Naive thymus-derived CD4-positive, alpha-beta T cell (primary cell): ENCODE measurements around the gene NAALADL2. TPM values are rescaled to one million over a fixed set of nuclear protein-coding genes. Genes with fewer than 3 reads are reported as not detected.

ENCODE experiments used
- ATAC-seq: fragments of 150-1000 bp; cut with Tn5 transposase; 2 replicates; pipeline ENCODE4 v1.10.0; 2021; ENCODE audit warnings: mild to moderate bottlenecking, moderate library complexity
- CTCF ChIA-PET: fragments of 350-600 bp; sonication (Branson Sonifier 250); formaldehyde crosslinking; loops from one replicate; lab custom pipeline; 2021; ENCODE audit warnings: antibody characterized with exemption; lab: Charles Lee
- POLR2A ChIA-PET: fragments of 350-600 bp; sonication (Branson Sonifier 250); formaldehyde crosslinking; loops from one replicate; lab custom pipeline; 2021; ENCODE audit warnings: antibody characterized with exemption, inconsistent platforms; lab: Charles Lee
- DNase-seq, 9 donors: peaks; one replicate each; pipeline versions ENCODE4 v3.0.0 to v3.0.0-alpha.2; 2020 to 2022; ENCODE audit warnings: mixed read lengths in 1 of 9
- H3K27ac ChIP-seq: one replicate; pipeline ENCODE4 v1.7.0; 2013; ENCODE audit warnings: mild to moderate bottlenecking, low read depth, low read length, moderate library complexity
- H3K27me3 ChIP-seq, 2 donors: one replicate each; pipeline ENCODE4 v1.7.0; 2013; ENCODE audit warnings: low read length in 2 of 2, mild to moderate bottlenecking in 2 of 2, moderate library complexity in 2 of 2; ENCODE audit not compliant: control insufficient read depth in 2 of 2, insufficient read depth in 2 of 2
- H3K36me3 ChIP-seq, 3 experiments: 1 replicate in 2 of 3; 2 replicates in 1 of 3; pipeline ENCODE4 v1.7.0; 2013; ENCODE audit warnings: low read length in 3 of 3, mild to moderate bottlenecking in 3 of 3, moderate library complexity in 1 of 3; ENCODE audit not compliant: insufficient read depth in 3 of 3, control insufficient read depth in 2 of 3
- H3K4me1 ChIP-seq, 2 donors: one replicate each; pipeline ENCODE4 v1.7.0; 2013; ENCODE audit warnings: low read length in 2 of 2, mild to moderate bottlenecking in 2 of 2, moderate library complexity in 1 of 2; ENCODE audit not compliant: control insufficient read depth in 2 of 2, insufficient read depth in 2 of 2
- H3K4me3 ChIP-seq: 2 replicates; pipeline ENCODE4 v1.7.0; 2013; ENCODE audit warnings: mild to moderate bottlenecking, low read length
- H3K9me3 ChIP-seq, 3 experiments: 1 replicate in 2 of 3; 2 replicates in 1 of 3; pipeline ENCODE4 v1.7.0; 2013; ENCODE audit warnings: low read length in 3 of 3; ENCODE audit not compliant: control insufficient read depth in 2 of 3
- H3K27ac Mint-ChIP-seq, 9 donors: one replicate each; pipeline ENCODE4 v1.8.0; 2020 to 2022; ENCODE audit warnings: mixed read lengths in 9 of 9, mild to moderate bottlenecking in 8 of 9, moderate library complexity in 5 of 9, inconsistent platforms in 2 of 9
- H3K27me3 Mint-ChIP-seq, 5 donors: one replicate each; pipeline ENCODE4 v1.8.0; 2021 to 2022; ENCODE audit warnings: mixed read lengths in 5 of 5, mild to moderate bottlenecking in 1 of 5
- H3K36me3 Mint-ChIP-seq, 5 donors: one replicate each; pipeline ENCODE4 v1.8.0; 2020 to 2022; ENCODE audit warnings: mixed read lengths in 5 of 5, mild to moderate bottlenecking in 3 of 5, inconsistent platforms in 1 of 5
- H3K4me1 Mint-ChIP-seq, 7 donors: one replicate each; pipeline ENCODE4 v1.8.0; 2020 to 2022; ENCODE audit warnings: mixed read lengths in 7 of 7, mild to moderate bottlenecking in 3 of 7, inconsistent platforms in 1 of 7
- H3K4me3 Mint-ChIP-seq, 10 donors: one replicate each; pipeline ENCODE4 v1.8.0; 2020 to 2022; ENCODE audit warnings: mild to moderate bottlenecking in 10 of 10, mixed read lengths in 10 of 10, moderate library complexity in 6 of 10, inconsistent platforms in 2 of 10
- H3K9me3 Mint-ChIP-seq, 11 donors: one replicate each; pipeline ENCODE4 v1.8.0; 2020 to 2022; ENCODE audit warnings: mixed read lengths in 11 of 11, mild to moderate bottlenecking in 4 of 11, inconsistent platforms in 1 of 11, moderate library complexity in 1 of 11
- intact Hi-C, 2 donors: fragments of 100-400 bp; cut with micrococcal nuclease; formaldehyde crosslinking; loops; one replicate each; pipeline ENCODE4 v1.15.1; 2023
- polyA plus RNA-seq, 2 donors: library from polyadenylated mRNA; unstranded; fragments of 300-500 nt; fragmentation: Illumina TruSeq; gene quantifications; one replicate each; pipeline ENCODE4 v1.2.3, GENCODE V29; 2021
- total RNA-seq, 6 experiments: library from RNA in 5 of 6; stranded (reverse) in 5 of 6; gene quantifications; 1 replicate in 5 of 6; 2 replicates in 1 of 6; pipeline ENCODE4 v1.2.3 and lab custom pipeline; 2021 to 2026

The NAALADL2 gene
- total and polyA plus RNA-seq, 7 experiments from 2014 or later = 0.76 to 1.4 TPM; not detected in 5

DNA sequence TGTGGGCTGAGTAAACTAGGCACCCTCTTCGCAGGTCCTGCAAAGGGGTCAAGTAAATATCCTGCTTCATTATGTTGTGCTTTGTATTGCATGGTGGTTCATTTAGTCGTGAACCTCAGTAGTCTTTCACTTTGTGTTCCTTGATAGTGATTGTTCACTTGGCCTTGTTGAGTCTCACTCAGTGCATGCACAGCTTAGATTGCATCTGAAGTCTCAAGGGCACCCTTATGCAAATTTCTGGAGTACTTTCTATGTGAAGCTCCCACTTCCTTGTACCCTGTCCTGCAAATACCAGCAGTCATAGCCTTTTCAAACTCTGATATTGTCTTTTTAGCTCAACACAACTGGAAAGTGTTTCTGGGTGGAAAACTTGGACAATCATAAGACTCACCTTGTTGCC is 519.2 kb downstream of the NAALADL2 start:
- no peak overlapping the region for H3K4me3 Mint-ChIP-seq
- intact Hi-C loops = no loop called here
- CTCF ChIA-PET = no interaction called here

GRCh38 chr3:175381685-175382084 is 522.6 kb downstream of the NAALADL2 start:
- H3K9me3 Mint-ChIP-seq = peaks cover 0 to 2% (median 0%) of the 10 kb centered on the region in 11 donors
- POLR2A ChIA-PET = no interaction called here
- Histone ChIP-seq H3K9me3 (no peaks in the 10 kb centered on the region), H3K4me3 (no peak overlapping the region), H3K27ac (no peak overlapping the region), H3K4me1 (no peaks in the 10 kb centered on the region), H3K36me3 (no peaks in the 10 kb centered on the region), H3K27me3 (no peaks in the 10 kb centered on the region)
- DNase-seq (no peak), ATAC-seq (no peak)
- no peak overlapping the region for H3K27ac Mint-ChIP-seq
- H3K4me3 Mint-ChIP-seq = no peak overlapping the region
- H3K27me3 Mint-ChIP-seq = no peaks in the 10 kb centered on the region
- CTCF ChIA-PET = no interaction called here
- intact Hi-C loops = no loop called here
- H3K36me3 Mint-ChIP-seq = no peaks in the 10 kb centered on the region
- H3K4me1 Mint-ChIP-seq = no peaks in the 10 kb centered on the region

More for the DNA sequence above, 519.2 kb downstream of the NAALADL2 start:
- ATAC-seq (no peak), DNase-seq (no peak)
- Histone ChIP-seq H3K27ac (no peak overlapping the region), H3K27me3 (no peaks in the 10 kb centered on the region), H3K4me3 (no peak overlapping the region), H3K9me3 (no peaks in the 10 kb centered on the region), H3K4me1 (no peaks in the 10 kb centered on the region), H3K36me3 (no peaks in the 10 kb centered on the region)
- Mint-ChIP-seq H3K9me3 (peaks cover 0 to 2% (median 0%) of the 10 kb centered on the region in 11 donors), H3K27me3 (no peaks in the 10 kb centered on the region), H3K4me1 (no peaks in the 10 kb centered on the region), H3K36me3 (no peaks in the 10 kb centered on the region), H3K27ac (no peak overlapping the region)
- POLR2A ChIA-PET = no interaction called here

DNA sequence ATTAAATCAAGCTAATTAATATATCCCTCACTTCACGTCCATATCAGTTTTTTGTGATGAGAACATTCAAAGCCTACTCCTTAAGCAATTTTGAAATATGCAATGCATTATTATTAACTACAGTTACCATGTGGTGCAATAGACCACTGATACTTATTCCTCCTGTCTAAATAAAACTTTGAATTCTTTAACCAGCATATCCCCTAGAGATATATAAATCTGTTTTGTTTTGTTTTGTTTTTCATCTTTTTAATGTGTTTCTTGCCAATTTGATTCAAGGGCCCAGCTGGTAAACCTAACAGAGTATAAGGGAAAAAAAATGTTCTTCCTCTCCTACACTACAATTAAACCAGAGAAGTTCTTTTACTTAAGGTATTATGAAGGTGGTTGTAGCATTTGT is 524.2 kb downstream of the NAALADL2 start:
- POLR2A ChIA-PET = no interaction called here
- no peak for DNase-seq
- H3K4me3 ChIP-seq = no peak overlapping the region

DNA sequence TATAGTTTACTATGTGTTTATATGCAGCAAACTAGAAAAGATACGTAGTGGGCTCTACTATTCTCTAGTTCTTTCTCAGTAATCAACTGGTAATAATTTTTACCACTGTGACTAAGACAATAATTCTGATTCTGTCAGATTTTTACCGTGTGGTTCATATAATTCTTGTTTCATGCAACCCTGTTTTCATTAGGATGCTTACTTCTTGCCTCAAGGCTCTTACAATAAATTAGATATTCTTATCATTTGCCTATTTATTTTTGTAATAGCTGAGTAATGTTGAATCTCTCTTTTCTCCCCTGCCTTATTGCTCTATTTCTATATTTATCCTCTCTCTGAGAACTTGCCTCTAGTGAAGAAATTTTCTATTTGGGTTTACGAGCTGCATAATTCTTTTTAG is 524.7 kb downstream of the NAALADL2 start:
- ATAC-seq (no peak), DNase-seq (no peak)
- H3K36me3 Mint-ChIP-seq = no peaks in the 10 kb centered on the region
- ChIA-PET POLR2A (no interaction called here), CTCF (no interaction called here)
- H3K4me3 Mint-ChIP-seq = no peak overlapping the region
- H3K4me3 ChIP-seq = no peak overlapping the region
- no peaks in the 10 kb centered on the region for H3K27me3 ChIP-seq
- no peak overlapping the region for H3K27ac ChIP-seq
- H3K27ac Mint-ChIP-seq = no peak overlapping the region
- intact Hi-C loops = no loop called here
- H3K4me1 Mint-ChIP-seq = no peaks in the 10 kb centered on the region
- no peaks in the 10 kb centered on the region for H3K36me3 ChIP-seq
- no peaks in the 10 kb centered on the region for H3K4me1 ChIP-seq
- no peaks in the 10 kb centered on the region for H3K27me3 Mint-ChIP-seq
- H3K9me3 ChIP-seq = no peaks in the 10 kb centered on the region
- peaks cover 0 to 2% (median 0%) of the 10 kb centered on the region in 11 donors for H3K9me3 Mint-ChIP-seq

More for the DNA sequence above, 524.2 kb downstream of the NAALADL2 start:
- H3K27ac ChIP-seq = no peak overlapping the region
- no peaks in the 10 kb centered on the region for H3K9me3 ChIP-seq
- no peaks in the 10 kb centered on the region for H3K4me1 ChIP-seq
- no peak overlapping the region for H3K27ac Mint-ChIP-seq
- H3K27me3 ChIP-seq = no peaks in the 10 kb centered on the region
- H3K36me3 ChIP-seq = no peaks in the 10 kb centered on the region
- no peak overlapping the region for H3K4me3 Mint-ChIP-seq
- intact Hi-C loops = no loop called here
- no peaks in the 10 kb centered on the region for H3K4me1 Mint-ChIP-seq
- H3K27me3 Mint-ChIP-seq = no peaks in the 10 kb centered on the region
- peaks cover 0 to 2% (median 0%) of the 10 kb centered on the region in 11 donors for H3K9me3 Mint-ChIP-seq
- H3K36me3 Mint-ChIP-seq = no peaks in the 10 kb centered on the region
- ATAC-seq = no peak
- CTCF ChIA-PET = no interaction called here

DNA sequence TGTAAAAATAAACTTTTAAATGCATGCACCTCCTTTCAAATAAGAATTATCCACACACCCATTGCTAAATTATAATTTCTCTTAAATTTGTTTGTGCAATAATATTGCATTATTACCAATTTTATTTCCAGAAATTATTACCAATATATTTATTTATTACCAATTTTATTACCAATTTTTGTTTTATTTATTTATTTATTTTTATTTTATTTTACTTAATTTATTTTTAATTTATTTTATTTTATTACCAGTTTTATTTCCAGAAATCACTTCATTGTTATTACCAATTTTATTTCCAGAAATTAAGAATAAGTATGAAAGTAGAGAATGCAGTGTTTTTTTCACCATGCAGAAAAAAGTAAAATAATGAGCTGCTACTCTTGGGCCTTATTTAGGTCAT is 525.4 kb downstream of the NAALADL2 start:
- ATAC-seq = no peak
- Mint-ChIP-seq H3K27me3 (no peaks in the 10 kb centered on the region), H3K36me3 (no peaks in the 10 kb centered on the region), H3K9me3 (peaks cover 0 to 3% (median 0%) of the 10 kb centered on the region in 11 donors), H3K4me3 (no peak overlapping the region), H3K27ac (no peak overlapping the region), H3K4me1 (no peaks in the 10 kb centered on the region)
- Histone ChIP-seq H3K4me3 (no peak overlapping the region), H3K4me1 (no peaks in the 10 kb centered on the region), H3K9me3 (no peaks in the 10 kb centered on the region), H3K27me3 (no peaks in the 10 kb centered on the region), H3K27ac (no peak overlapping the region), H3K36me3 (no peaks in the 10 kb centered on the region)
- CTCF ChIA-PET = no interaction called here
- DNase-seq = no peak
- intact Hi-C loops = no loop called here
- POLR2A ChIA-PET = no interaction called here

- H3K9me3 ChIP-seq = no peaks in the 10 kb centered on the region
- H3K27ac Mint-ChIP-seq = no peak overlapping the region
Observed at GRCh38 chr3:175386630-175387029, 527.5 kb downstream of the NAALADL2 start.

DNA sequence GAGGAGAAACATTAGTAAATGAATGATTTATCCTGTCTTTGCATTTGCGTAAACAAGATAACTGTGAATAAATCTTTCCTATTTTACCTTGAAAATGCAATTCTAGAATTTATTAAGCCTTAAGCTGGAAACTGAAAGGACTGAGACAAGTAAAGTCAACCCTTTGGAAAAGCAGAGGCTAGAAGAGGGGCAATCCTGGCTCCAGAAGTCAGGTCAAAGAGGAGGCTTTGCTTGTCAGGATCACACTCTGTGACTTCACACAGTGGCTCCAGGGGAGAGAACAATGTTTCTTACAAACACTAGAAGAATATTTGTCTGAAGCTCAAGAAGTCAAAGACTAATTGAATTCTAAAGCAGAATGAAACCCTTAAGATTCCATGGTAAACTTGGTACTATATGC is 530.4 kb downstream of the NAALADL2 start:
- Mint-ChIP-seq H3K4me1 (no peaks in the 10 kb centered on the region), H3K9me3 (peaks cover 0 to 18% (median 0%) of the 10 kb centered on the region in 11 donors), H3K4me3 (no peak overlapping the region), H3K27me3 (no peaks in the 10 kb centered on the region), H3K36me3 (no peaks in the 10 kb centered on the region), H3K27ac (no peak overlapping the region)
- Histone ChIP-seq H3K4me3 (no peak overlapping the region), H3K9me3 (no peaks in the 10 kb centered on the region), H3K27me3 (no peaks in the 10 kb centered on the region), H3K4me1 (no peaks in the 10 kb centered on the region), H3K27ac (no peak overlapping the region), H3K36me3 (no peaks in the 10 kb centered on the region)
- no peak for ATAC-seq
- DNase-seq = no peak
- CTCF ChIA-PET = no interaction called here
- POLR2A ChIA-PET = no interaction called here
- intact Hi-C loops = no loop called here

More at GRCh38 chr3:175386630-175387029, 527.5 kb downstream of the NAALADL2 start:
- Histone ChIP-seq H3K4me1 (no peaks in the 10 kb centered on the region), H3K27ac (no peak overlapping the region), H3K36me3 (no peaks in the 10 kb centered on the region), H3K4me3 (no peak overlapping the region), H3K27me3 (no peaks in the 10 kb centered on the region)
- POLR2A ChIA-PET = no interaction called here
- Mint-ChIP-seq H3K9me3 (peaks cover 0 to 5% (median 0%) of the 10 kb centered on the region in 11 donors), H3K4me1 (no peaks in the 10 kb centered on the region), H3K36me3 (no peaks in the 10 kb centered on the region), H3K4me3 (no peak overlapping the region), H3K27me3 (no peaks in the 10 kb centered on the region)
- DNase-seq = no peak
- CTCF ChIA-PET = no interaction called here
- ATAC-seq = no peak
- intact Hi-C loops = no loop called here
